Measurements from ENCODE around the gene RYR1. TPM values are rescaled to one million over a fixed set of nuclear protein-coding genes. Genes with fewer than 3 reads are reported as not detected.

Gene RYR1
- total RNA-seq, 1 donor from 2014 or later: 0.65 TPM

DNA sequence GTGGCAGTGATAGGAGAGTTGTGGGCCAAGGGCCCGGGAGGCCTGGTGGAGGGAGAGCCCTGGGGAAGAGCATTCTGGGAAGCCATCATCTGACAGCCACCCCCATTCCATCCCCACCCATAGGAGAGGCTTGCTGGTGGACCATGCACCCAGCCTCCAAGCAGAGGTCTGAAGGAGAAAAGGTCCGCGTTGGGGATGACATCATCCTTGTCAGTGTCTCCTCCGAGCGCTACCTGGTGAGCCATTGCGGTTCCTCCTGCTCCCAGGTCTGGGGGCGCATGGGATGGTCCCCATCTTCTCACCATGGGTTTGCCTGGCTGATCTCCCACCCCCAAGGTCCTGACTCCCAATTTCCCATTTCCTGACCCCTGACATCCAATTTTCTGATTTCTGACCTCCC, 10.5 kb downstream of the RYR1 start:
- Mint-ChIP-seq H3K4me1 (ENCODE audit: low read depth) (no peaks in the 10 kb centered on the region), H3K4me3 (ENCODE audit: low read depth) (no peak overlapping the region), H3K9me3 (ENCODE audit: low read depth) (no peaks in the 10 kb centered on the region), H3K36me3 (ENCODE audit: insufficient read depth) (no peaks in the 10 kb centered on the region), H3K27ac (no peak overlapping the region), H3K27me3 (peaks cover 18% of the 10 kb centered on the region)
- no peak for DNase-seq (ENCODE audit: low spot score, unreplicated experiment)
- TF ChIP-seq, protein P1, sequence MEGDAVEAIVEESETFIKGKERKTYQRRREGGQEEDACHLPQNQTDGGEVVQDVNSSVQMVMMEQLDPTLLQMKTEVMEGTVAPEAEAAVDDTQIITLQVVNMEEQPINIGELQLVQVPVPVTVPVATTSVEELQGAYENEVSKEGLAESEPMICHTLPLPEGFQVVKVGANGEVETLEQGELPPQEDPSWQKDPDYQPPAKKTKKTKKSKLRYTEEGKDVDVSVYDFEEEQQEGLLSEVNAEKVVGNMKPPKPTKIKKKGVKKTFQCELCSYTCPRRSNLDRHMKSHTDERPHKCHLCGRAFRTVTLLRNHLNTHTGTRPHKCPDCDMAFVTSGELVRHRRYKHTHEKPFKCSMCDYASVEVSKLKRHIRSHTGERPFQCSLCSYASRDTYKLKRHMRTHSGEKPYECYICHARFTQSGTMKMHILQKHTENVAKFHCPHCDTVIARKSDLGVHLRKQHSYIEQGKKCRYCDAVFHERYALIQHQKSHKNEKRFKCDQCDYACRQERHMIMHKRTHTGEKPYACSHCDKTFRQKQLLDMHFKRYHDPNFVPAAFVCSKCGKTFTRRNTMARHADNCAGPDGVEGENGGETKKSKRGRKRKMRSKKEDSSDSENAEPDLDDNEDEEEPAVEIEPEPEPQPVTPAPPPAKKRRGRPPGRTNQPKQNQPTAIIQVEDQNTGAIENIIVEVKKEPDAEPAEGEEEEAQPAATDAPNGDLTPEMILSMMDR (IDR thresholded peaks at IDR 0.05; ENCODE audit: unreplicated experiment): no peak

GRCh38 chr19:38445362-38445761, 11.9 kb downstream of the RYR1 start:
- TF ChIP-seq, protein P1 (IDR thresholded peaks at IDR 0.05; ENCODE audit: unreplicated experiment): no peak
- H3K4me1 Mint-ChIP-seq (ENCODE audit: low read depth): no peaks in the 10 kb centered on the region
- no peak overlapping the region for H3K4me3 Mint-ChIP-seq (ENCODE audit: low read depth)
- H3K27me3 Mint-ChIP-seq: peaks cover 29% of the 10 kb centered on the region
- H3K9me3 Mint-ChIP-seq (ENCODE audit: low read depth): no peaks in the 10 kb centered on the region
- no peak overlapping the region for H3K27ac Mint-ChIP-seq
- no peaks in the 10 kb centered on the region for H3K36me3 Mint-ChIP-seq (ENCODE audit: insufficient read depth)
- DNase-seq (ENCODE audit: low spot score, unreplicated experiment): no peak

- no peak for DNase-seq (ENCODE audit: low spot score, unreplicated experiment)
- Mint-ChIP-seq H3K27ac (no peak overlapping the region), H3K9me3 (ENCODE audit: low read depth) (no peaks in the 10 kb centered on the region), H3K36me3 (ENCODE audit: insufficient read depth) (no peaks in the 10 kb centered on the region), H3K4me1 (ENCODE audit: low read depth) (no peaks in the 10 kb centered on the region), H3K27me3 (peaks cover 29% of the 10 kb centered on the region), H3K4me3 (ENCODE audit: low read depth) (no peak overlapping the region)
- TF ChIP-seq, protein P1 (IDR thresholded peaks at IDR 0.05; ENCODE audit: unreplicated experiment): no peak
These were observed 14.7 kb downstream of the RYR1 start for GRCh38 chr19:38448225-38448624.

GRCh38 chr19:38449518-38449917, 16.0 kb downstream of the RYR1 start:
- Mint-ChIP-seq H3K4me1 (ENCODE audit: low read depth) (no peaks in the 10 kb centered on the region), H3K9me3 (ENCODE audit: low read depth) (no peaks in the 10 kb centered on the region), H3K36me3 (ENCODE audit: insufficient read depth) (no peaks in the 10 kb centered on the region), H3K27ac (no peak overlapping the region), H3K27me3 (peaks cover 20% of the 10 kb centered on the region), H3K4me3 (ENCODE audit: low read depth) (no peak overlapping the region)
- TF ChIP-seq, protein P1 (IDR thresholded peaks at IDR 0.05; ENCODE audit: unreplicated experiment): no peak
- no peak for DNase-seq (ENCODE audit: low spot score, unreplicated experiment)

DNA sequence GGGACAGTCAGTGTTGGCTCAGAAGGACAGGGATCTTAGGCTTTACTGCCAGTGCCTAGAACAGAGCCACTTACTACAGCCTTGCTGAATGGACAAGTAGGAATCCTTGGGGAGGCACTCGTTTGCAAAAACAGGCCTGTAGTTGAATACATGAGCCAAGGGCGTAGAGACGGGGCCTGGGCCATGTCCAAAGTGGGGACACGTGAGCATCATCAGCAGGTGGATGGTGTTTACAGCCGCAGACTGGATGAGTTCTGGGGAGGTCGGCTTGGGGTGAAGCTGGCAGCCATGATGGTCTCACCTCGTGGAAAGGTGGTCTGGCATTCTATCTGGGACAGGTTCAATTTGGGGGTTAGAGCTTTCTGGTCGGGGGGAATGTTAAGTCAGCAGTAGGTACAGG, 17.5 kb downstream of the RYR1 start:
- TF ChIP-seq, protein P1 (IDR thresholded peaks at IDR 0.05; ENCODE audit: unreplicated experiment): no peak
- Mint-ChIP-seq H3K36me3 (ENCODE audit: insufficient read depth) (no peaks in the 10 kb centered on the region), H3K4me3 (ENCODE audit: low read depth) (no peak overlapping the region), H3K27ac (no peak overlapping the region), H3K9me3 (ENCODE audit: low read depth) (no peaks in the 10 kb centered on the region), H3K27me3 (peaks cover 15% of the 10 kb centered on the region), H3K4me1 (ENCODE audit: low read depth) (no peaks in the 10 kb centered on the region)
- no peak for DNase-seq (ENCODE audit: low spot score, unreplicated experiment)

All from progenitor cell of endocrine pancreas (in vitro differentiated cells).